GM18868 (cell line): ENCODE results near the gene OR1Q1.
"Not testable (repeated sequence)": the region's sequence is repeated elsewhere in the genome, so short reads cannot be mapped to it uniquely, and the experiment has no call there.

Experiments
- ATAC-seq: cut with Tn5 transposase; IDR thresholded peaks from one replicate; pipeline ENCODE4 v1.9.1; 2021; ENCODE audit warnings: mild to moderate bottlenecking, moderate library complexity; ENCODE audit not compliant: unreplicated experiment

The OR1Q1 gene

GRCh38 chr9:122614362-122614761 lies at the start of gene OR1Q1:
Gene OR1Q1, plus strand, starts transcription at chr9:122614738. Its CDS starts 0 bp downstream, at chr9:122614738.
- ATAC-seq = no peak

- ATAC-seq = no peak
Measured at GRCh38 chr9:122567901-122568300, 46.6 kb upstream of the OR1Q1 start.

GRCh38 chr9:122572456-122572855 lies 42.1 kb upstream of the OR1Q1 start:
- no peak for ATAC-seq

GRCh38 chr9:122579874-122580273 lies 34.7 kb upstream of the OR1Q1 start:
- ATAC-seq = no peak

- ATAC-seq = no peak
Measured at GRCh38 chr9:122580360-122580759, 34.2 kb upstream of the OR1Q1 start.

GRCh38 chr9:122583284-122583683 lies 31.3 kb upstream of the OR1Q1 start, which contains the start of gene OR1L8:
Gene OR1L8, minus strand, starts transcription at chr9:122583384. Its CDS starts 14,907 bp downstream, at chr9:122568477.
- ATAC-seq = not testable (repeated sequence)

GRCh38 chr9:122605691-122606090 lies 8.8 kb upstream of the OR1Q1 start:
- no peak for ATAC-seq

- no peak for ATAC-seq
Measured at GRCh38 chr9:122606587-122606986, 8.0 kb upstream of the OR1Q1 start.

- no peak for ATAC-seq
Measured at GRCh38 chr9:122609804-122610203, 4.7 kb upstream of the OR1Q1 start.

- no peak for ATAC-seq
Measured at GRCh38 chr9:122619996-122620395, 5.5 kb downstream of the OR1Q1 start.

GRCh38 chr9:122642226-122642625 lies 27.7 kb downstream of the OR1Q1 start:
- ATAC-seq = no peak

GRCh38 chr9:122656378-122656777 lies 41.8 kb downstream of the OR1Q1 start:
- no peak for ATAC-seq

- no peak for ATAC-seq
Measured at GRCh38 chr9:122657527-122657926, 43.0 kb downstream of the OR1Q1 start, which contains the start of gene OR1B1. Gene OR1B1, minus strand, starts transcription at chr9:122657627.

GRCh38 chr9:122661416-122661815 lies 46.9 kb downstream of the OR1Q1 start, which contains the start of gene OR1L1:
Gene OR1L1, plus strand, starts transcription at chr9:122661716. Its CDS starts 0 bp downstream, at chr9:122661716.
- ATAC-seq = no peak
